Activated CD4-positive, alpha-beta T cell treated with anti-CD3 and anti-CD28 coated beads for 24 hours (primary cell): ENCODE measurements around the gene LRRC41.
"Not testable (repeated sequence)": the region's sequence is repeated elsewhere in the genome, so short reads cannot be mapped to it uniquely, and the experiment has no call there.

ENCODE experiments used
- DNase-seq, 2 donors: peaks; one replicate each; pipeline ENCODE4 v3.0.0-alpha.2; 2020; ENCODE audit warnings: low read depth in 2 of 2

Gene LRRC41

DNA sequence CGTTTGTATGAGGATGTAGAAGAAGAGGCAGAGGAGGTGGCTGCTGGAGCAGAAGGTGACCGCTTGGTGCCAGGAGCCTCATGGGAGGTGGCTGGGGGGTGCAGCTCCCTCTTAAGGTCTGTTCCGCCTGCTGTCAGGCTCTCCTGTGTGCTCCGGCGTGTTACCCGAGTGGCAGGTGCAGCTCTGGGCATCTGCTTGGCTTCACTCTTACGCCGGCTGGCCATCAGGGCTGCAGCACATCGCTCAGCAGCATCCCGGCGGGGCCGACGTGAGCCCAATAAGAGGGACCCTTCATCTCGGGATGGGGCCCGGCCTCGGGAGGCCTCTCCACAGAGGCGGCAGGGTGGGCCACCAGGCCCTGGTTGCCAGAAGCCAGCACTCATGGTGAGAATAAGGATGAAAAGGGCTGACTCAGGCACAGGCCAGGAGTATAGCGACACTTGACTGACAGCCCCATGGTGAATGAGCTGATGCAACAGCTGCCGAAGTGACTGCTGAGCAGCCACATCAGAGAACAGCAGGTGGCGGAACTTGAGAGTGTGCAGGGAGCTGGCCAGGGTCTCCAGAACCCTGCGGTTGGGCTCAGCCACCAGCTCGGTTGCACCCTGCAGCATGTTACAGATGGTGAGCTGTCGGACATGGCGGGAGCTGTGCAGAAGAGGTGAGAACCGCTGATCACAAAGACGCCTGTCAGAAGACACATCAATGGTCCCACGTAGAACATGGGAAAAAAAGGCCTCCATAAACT is 17.5 kb downstream of the LRRC41 start:
- DNase-seq = no peak

DNA sequence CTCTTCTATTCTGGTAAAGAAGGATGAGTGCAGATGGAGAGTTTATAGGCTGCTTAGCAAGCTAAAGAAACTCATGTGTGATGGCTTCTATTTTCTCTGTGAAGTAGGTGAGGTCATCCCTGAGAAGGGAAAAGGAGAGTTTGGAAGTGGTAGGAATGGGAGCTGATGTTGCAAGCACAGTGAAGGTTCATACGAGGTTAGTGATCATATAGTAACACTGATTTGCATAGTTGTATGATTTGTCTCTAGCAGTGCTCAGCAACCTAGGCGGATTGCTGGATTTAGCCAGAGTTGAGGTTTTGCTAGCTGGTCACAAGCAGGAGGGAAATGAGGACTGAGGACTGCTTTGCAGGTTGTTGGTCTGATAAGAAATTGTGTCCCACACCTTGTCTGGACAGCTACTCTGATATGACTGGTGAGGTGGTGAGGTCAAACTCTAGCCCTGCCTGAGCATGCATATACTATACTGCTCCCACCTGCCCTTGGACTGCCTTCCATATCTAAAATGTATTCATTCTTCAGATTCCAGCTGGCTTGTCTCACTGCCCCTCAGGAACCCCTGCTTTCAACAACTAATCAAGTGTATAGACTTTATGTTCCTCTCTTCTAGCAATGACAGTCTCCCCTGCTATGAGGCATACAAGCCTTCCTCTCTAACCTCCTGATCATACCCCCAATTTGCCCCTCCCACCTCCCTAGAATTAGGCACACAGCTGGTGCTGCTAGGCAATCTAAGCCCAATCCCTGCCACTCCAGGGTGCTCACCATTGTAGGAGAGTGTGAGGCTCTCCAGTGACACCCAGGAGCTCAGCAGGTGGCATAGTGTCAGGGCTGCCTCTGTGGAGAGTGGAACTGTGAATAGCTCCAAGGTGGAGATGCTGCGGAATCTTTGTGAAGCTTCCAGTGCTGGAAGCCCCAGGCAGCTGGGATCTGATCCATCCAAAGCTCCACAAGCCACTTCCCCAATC is 18.5 kb downstream of the LRRC41 start:
- no peak for DNase-seq

DNA sequence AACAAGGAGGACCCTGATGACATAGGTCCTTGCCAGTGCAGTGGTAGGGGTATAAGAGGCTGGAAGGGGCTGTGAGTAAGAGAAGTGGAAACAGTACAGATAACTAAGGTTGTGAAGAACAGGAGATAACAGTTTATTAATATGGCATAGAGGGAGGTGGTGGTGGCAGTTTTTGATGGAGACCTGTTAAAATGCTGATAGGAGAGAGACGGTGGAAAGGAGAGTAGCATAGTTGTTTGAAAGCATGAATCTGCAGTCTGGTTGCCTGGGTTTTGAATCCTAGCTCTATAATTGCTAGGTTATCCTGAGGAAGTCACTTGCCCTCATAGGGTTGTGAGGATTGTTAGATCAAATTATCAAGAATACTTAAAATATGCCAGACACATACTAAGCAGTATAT is 19.4 kb downstream of the LRRC41 start:
- no peak for DNase-seq

- DNase-seq = no peak
These were observed 22.4 kb downstream of the LRRC41 start for GRCh38 chr1:46281021-46281420.

- DNase-seq = no peak
These were observed 23.3 kb downstream of the LRRC41 start for GRCh38 chr1:46280092-46280491.

- DNase-seq = no peak
These were observed 24.6 kb downstream of the LRRC41 start for GRCh38 chr1:46278807-46279206.

DNA sequence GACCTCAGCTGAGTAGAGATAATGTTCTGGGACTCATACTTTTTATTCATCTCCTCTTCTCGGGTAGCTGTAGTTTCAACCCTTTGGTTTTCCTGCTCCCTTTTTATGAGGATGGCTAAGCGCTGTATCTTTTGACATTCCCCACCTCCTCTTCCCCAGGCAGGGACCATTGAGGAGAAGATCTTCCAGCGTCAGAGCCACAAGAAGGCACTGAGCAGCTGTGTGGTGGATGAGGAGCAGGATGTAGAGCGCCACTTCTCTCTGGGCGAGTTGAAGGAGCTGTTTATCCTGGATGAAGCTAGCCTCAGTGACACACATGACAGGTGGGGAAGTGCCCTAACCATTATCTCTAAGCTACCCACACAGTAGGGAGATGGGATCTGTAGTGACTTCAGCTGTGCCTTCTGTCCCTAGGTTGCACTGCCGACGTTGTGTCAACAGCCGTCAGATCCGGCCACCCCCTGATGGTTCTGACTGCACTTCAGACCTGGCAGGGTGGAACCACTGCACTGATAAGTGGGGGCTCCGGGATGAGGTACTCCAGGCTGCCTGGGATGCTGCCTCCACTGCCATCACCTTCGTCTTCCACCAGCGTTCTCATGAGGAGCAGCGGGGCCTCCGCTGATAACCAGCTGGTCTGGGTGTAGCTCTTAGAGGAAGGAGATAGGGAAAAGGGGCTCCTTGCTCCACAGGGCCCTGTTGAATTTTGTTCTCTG is 25.6 kb downstream of the LRRC41 start:
- DNase-seq = no peak

GRCh38 chr1:46275030-46275337 is 28.4 kb downstream of the LRRC41 start:
- DNase-seq = no peak

DNA sequence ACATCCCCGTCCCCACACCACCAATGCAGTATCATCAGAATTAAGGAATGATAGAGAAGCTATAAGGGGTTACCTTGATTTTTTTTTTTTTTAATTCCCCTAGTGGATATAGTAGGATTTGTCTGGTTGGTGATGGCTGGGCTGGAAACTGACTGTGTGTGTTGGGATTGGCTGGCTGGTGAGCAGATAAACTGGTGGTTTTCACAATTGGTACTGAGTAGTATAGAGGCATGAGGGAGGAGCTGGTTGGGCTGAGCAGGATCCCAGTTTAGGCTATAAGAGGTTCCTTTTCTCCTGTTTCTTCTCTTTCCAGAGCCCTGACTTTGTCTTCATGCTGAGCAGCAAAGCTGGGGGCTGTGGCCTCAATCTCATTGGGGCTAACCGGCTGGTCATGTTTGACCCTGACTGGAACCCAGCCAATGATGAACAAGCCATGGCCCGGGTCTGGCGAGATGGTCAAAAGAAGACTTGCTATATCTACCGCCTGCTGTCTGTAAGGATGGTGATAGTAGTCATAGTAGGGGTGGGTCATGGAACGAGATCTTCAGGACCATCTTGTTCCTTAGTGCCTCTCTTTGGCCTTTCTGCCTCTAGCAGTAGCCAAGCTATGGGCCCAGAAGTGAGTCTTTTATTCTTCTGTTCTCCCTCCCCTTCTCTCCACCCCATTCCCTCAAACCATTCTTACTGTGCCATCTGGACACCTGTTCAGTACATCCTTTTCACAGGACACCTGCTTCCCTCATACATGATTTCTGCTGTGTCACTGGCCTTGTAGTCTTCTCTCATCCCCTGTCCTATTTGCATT is 29.0 kb downstream of the LRRC41 start:
- no peak for DNase-seq

GRCh38 chr1:46268578-46268977 is 34.8 kb downstream of the LRRC41 start:
- DNase-seq = no peak

- DNase-seq = no peak
These were observed 40.3 kb downstream of the LRRC41 start for GRCh38 chr1:46263146-46263545.

DNA sequence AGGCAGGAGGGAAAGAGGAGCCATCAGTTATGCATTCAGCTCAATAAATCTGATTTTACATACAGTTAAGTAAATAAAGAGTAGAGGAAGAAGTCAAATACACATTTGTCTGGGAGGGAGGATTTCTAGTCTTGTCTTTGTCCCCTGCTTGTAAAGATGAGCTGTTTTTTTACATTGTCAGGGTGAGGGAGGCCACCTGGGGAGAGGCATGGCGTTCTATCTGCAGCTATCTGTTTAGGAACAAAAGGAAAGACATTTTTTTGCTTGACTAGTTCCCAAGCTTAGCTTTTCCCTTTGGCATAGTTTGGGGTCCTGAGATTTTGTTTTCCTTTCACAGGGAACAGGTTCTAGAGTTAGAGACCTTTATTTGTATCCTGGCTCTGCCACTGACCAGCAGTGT is 40.9 kb downstream of the LRRC41 start:
- DNase-seq = no peak

- DNase-seq = no peak
These were observed 46.9 kb downstream of the LRRC41 start for GRCh38 chr1:46256523-46256922.

DNA sequence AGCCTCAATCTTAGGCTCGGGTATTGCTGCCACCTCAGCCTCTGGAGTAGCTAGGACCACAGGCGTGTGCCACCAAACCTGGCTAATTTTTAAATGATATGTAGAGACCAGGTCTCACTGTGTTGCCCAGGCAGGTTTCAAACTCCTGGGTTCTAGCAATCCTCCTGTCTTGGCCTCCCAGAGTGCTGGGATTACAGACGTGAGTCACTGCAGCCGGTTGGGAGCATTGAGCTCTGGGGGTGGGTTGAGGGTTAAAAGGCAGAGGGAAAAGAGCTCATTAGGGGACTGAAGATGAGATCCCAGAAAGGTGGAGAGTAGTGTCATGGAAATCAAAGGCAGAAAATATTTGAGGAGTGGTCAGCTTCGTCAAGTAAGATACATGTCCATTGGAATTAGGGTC is 48.7 kb downstream of the LRRC41 start:
- no peak for DNase-seq

DNA sequence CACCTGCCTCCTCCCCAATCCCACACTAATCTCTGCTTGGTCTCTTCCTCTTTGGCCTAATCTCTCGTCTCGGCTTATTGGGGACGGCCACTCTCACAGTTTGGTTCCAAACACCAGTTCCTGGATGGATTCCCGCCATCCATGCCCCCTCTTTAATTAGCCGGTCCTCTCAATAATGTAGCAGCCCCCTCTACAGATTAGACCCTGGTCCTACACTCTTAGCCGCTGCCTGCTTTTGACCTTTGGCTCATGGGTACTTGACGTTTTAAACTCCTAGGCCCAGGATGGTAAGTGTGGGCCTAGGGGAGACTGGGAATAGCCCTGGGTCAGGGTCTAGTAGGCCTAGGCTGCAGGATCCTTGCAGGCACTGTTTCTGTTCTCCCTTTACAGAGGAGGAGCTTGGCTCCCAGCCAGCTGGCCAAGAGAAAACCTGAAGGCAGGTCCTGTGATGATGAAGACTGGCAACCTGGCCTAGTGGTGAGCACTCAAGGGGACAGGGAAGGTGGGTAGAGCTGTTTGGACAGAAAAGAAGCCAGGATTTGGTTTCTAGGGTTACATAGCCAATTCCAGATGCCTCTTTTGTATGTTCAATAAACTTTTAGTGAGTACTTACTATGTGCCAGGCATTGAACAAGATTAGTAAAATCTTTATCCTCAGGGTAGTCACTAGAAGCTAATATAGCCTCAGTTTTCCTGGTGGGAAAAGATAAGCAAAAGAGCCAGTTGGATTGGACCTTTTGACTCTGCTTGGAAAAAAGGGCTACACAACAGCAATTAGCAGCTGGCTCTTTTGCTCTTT is 55.1 kb downstream of the LRRC41 start:
- DNase-seq = peak in 1 of 2 donors; percentile 24

GRCh38 chr1:46247436-46248121 is 55.8 kb downstream of the LRRC41 start, which contains the start of gene RAD54L:
RAD54L (plus strand) TSS chr1:46247763; CDS start chr1:46248406, 643 bp downstream.
- peak; percentile 95 to 97 for DNase-seq

GRCh38 chr1:46246548-46247435 is 56.6 kb downstream of the LRRC41 start:
- peak; percentile 35 to 37 for DNase-seq

DNA sequence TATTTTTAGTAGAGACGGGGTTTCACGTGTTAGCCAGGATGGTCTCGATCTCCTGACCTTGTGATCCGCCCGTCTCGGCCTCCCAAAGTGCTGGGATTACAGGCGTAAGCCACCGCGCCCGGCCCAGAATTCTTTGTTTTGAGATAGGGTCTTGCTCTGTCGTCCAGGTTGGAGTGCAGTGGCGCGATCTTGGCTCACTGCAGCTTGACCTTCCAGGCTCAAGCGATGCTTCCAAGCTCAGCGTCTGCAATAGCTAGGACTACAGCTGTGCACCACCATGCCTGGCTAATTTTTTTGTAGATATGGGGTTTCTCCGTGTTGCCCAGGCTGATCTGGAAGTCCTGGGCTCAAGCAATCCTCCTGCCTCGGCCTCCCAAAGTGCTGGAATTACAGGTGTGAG is 57.3 kb downstream of the LRRC41 start:
- DNase-seq = not testable (repeated sequence)
